ENCODE results near the gene ROCK1.
"Not testable (repeated sequence)": the region's sequence is repeated elsewhere in the genome, so short reads cannot be mapped to it uniquely, and the experiment has no call there.

ROCK1 gene

GRCh38 chr18:20988726-20989125 is 122.9 kb downstream of the ROCK1 start:
- peaks cover 77% of the 10 kb centered on the region for H3K36me3 ChIP-seq (ENCODE audit: control insufficient read depth, insufficient read depth, low read length, severe bottlenecking)
- no peak for DNase-seq (ENCODE audit: low read depth)
- no peaks in the 10 kb centered on the region for H3K9me3 ChIP-seq (ENCODE audit: control insufficient read depth, low read length)
- no peaks in the 10 kb centered on the region for H3K27me3 ChIP-seq (replicated peaks; ENCODE audit: control insufficient read depth, insufficient read depth, low read length)
- no peak overlapping the region for H3K4me3 ChIP-seq (ENCODE audit: low read length)
- H3K9ac ChIP-seq (ENCODE audit: low read length) = no peak overlapping the region
- H3K4me1 ChIP-seq (ENCODE audit: control insufficient read depth, insufficient read depth, low read length) = no peaks in the 10 kb centered on the region

GRCh38 chr18:20975077-20975476 is 136.5 kb downstream of the ROCK1 start:
- Histone ChIP-seq H3K9ac (ENCODE audit: low read length) (no peak overlapping the region), H3K36me3 (ENCODE audit: control insufficient read depth, insufficient read depth, low read length, severe bottlenecking) (peaks cover 53% of the 10 kb centered on the region), H3K27me3 (replicated peaks; ENCODE audit: control insufficient read depth, insufficient read depth, low read length) (no peaks in the 10 kb centered on the region), H3K4me3 (ENCODE audit: low read length) (no peak overlapping the region), H3K4me1 (ENCODE audit: control insufficient read depth, insufficient read depth, low read length) (no peaks in the 10 kb centered on the region), H3K9me3 (ENCODE audit: control insufficient read depth, low read length) (no peaks in the 10 kb centered on the region)
- no peak for DNase-seq (ENCODE audit: low read depth)

DNA sequence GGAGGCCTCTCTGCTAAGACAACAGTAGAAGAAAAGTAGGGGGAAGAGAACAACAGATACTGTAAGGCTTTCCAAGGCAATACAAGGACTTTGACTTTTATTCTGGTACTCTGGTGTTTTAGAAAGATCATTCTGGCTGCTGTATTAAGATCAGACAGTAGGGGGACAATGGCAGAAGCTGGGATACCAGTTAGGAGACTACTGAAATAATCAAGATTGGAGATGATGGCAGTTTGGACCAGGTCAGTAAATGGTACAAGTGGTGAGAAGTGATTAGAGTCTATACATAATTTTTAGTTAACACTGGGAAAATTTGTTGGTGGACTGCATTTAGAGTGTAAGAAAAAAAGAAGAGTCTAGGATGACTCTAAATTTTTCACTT is 139.7 kb downstream of the ROCK1 start:
- Histone ChIP-seq H3K9me3 (ENCODE audit: control insufficient read depth, low read length) (no peaks in the 10 kb centered on the region), H3K9ac (ENCODE audit: low read length) (no peak overlapping the region), H3K27me3 (replicated peaks; ENCODE audit: control insufficient read depth, insufficient read depth, low read length) (no peaks in the 10 kb centered on the region), H3K36me3 (ENCODE audit: control insufficient read depth, insufficient read depth, low read length, severe bottlenecking) (peaks cover 53% of the 10 kb centered on the region), H3K4me1 (ENCODE audit: control insufficient read depth, insufficient read depth, low read length) (no peaks in the 10 kb centered on the region), H3K4me3 (ENCODE audit: low read length) (no peak overlapping the region)
- peak; percentile 34 for DNase-seq (ENCODE audit: low read depth)

- peak; percentile 18 for DNase-seq (ENCODE audit: low read depth)
- H3K9me3 ChIP-seq (ENCODE audit: control insufficient read depth, low read length) = no peaks in the 10 kb centered on the region
- no peak overlapping the region for H3K9ac ChIP-seq (ENCODE audit: low read length)
- peaks cover 64% of the 10 kb centered on the region for H3K36me3 ChIP-seq (ENCODE audit: control insufficient read depth, insufficient read depth, low read length, severe bottlenecking)
- no peak overlapping the region for H3K4me3 ChIP-seq (ENCODE audit: low read length)
- H3K4me1 ChIP-seq (ENCODE audit: control insufficient read depth, insufficient read depth, low read length) = no peaks in the 10 kb centered on the region
- no peaks in the 10 kb centered on the region for H3K27me3 ChIP-seq (replicated peaks; ENCODE audit: control insufficient read depth, insufficient read depth, low read length)
Measured at GRCh38 chr18:20966795-20967194, 144.8 kb downstream of the ROCK1 start.

- Histone ChIP-seq H3K27me3 (replicated peaks; ENCODE audit: control insufficient read depth, insufficient read depth, low read length) (no peaks in the 10 kb centered on the region), H3K9me3 (ENCODE audit: control insufficient read depth, low read length) (no peaks in the 10 kb centered on the region), H3K36me3 (ENCODE audit: control insufficient read depth, insufficient read depth, low read length, severe bottlenecking) (peaks cover 46% of the 10 kb centered on the region), H3K4me1 (ENCODE audit: control insufficient read depth, insufficient read depth, low read length) (peaks cover 5% of the 10 kb centered on the region), H3K9ac (ENCODE audit: low read length) (no peak overlapping the region), H3K4me3 (ENCODE audit: low read length) (no peak overlapping the region)
- DNase-seq (ENCODE audit: low read depth) = no peak
Measured at GRCh38 chr18:20963027-20963426, 148.6 kb downstream of the ROCK1 start.

GRCh38 chr18:20960735-20961134 is 150.9 kb downstream of the ROCK1 start:
- Histone ChIP-seq H3K36me3 (ENCODE audit: control insufficient read depth, insufficient read depth, low read length, severe bottlenecking) (peaks cover 23% of the 10 kb centered on the region), H3K9ac (ENCODE audit: low read length) (no peak overlapping the region), H3K27me3 (replicated peaks; ENCODE audit: control insufficient read depth, insufficient read depth, low read length) (no peaks in the 10 kb centered on the region), H3K4me1 (ENCODE audit: control insufficient read depth, insufficient read depth, low read length) (peaks cover 5% of the 10 kb centered on the region), H3K4me3 (ENCODE audit: low read length) (no peak overlapping the region), H3K9me3 (ENCODE audit: control insufficient read depth, low read length) (no peaks in the 10 kb centered on the region)
- DNase-seq (ENCODE audit: low read depth) = no peak

- H3K4me3 ChIP-seq (ENCODE audit: low read length); H3K36me3 ChIP-seq (ENCODE audit: control insufficient read depth, insufficient read depth, low read length, severe bottlenecking); DNase-seq (ENCODE audit: low read depth); H3K9me3 ChIP-seq (ENCODE audit: control insufficient read depth, low read length); H3K4me1 ChIP-seq (ENCODE audit: control insufficient read depth, insufficient read depth, low read length); H3K9ac ChIP-seq (ENCODE audit: low read length); H3K27me3 ChIP-seq (replicated peaks; ENCODE audit: control insufficient read depth, insufficient read depth, low read length): not testable (repeated sequence)
Measured at GRCh38 chr18:20950827-20951226, 160.8 kb downstream of the ROCK1 start.
